K562 (cell line): ENCODE data around the gene DALRD3. TPM values are rescaled to one million over a fixed set of nuclear protein-coding genes. Genes with fewer than 3 reads are reported as not detected.

Experiments used
- CTCF ChIP-seq, 3 experiments: IDR thresholded peaks in 2 of 3; conservative IDR thresholded peaks in 1 of 3; 2 replicates each; pipeline ENCODE4 v1.5.1; 2011 to 2012; ENCODE audit warnings: low read length in 3 of 3, mild to moderate bottlenecking in 3 of 3, control low read depth in 2 of 3, improper control_type of control experiment in 1 of 3, inconsistent platforms in 1 of 3, low read depth in 1 of 3, mixed read lengths in 1 of 3, moderate library complexity in 1 of 3; ENCODE audit not compliant: insufficient read depth in 2 of 3
- E2F6 ChIP-seq, 2 experiments: IDR thresholded peaks; 2 replicates each; pipeline ENCODE4 v1.6.1; 2011; ENCODE audit warnings: borderline replicate concordance in 1 of 2, control low read depth in 1 of 2, low read depth in 1 of 2, low read length in 1 of 2, mild to moderate bottlenecking in 1 of 2, mixed read lengths in 1 of 2, moderate library complexity in 1 of 2; ENCODE audit not compliant: insufficient read depth in 1 of 2, insufficient read length in 1 of 2, poor library complexity in 1 of 2, severe bottlenecking in 1 of 2; ENCODE audit errors: extremely low read depth in 1 of 2
- ILF3 ChIP-seq: fragments of 450-650 bp; IDR thresholded peaks from 2 replicates; pipeline ENCODE4 v1.6.1; 2018; ENCODE audit warnings: antibody characterized with exemption, mild to moderate bottlenecking, moderate library complexity, borderline replicate concordance
- KDM2B ChIP-seq: fragments of 250-450 bp; sonication (Bioruptor Pico); IDR thresholded peaks from 2 replicates; pipeline ENCODE4 v1.8.0; 2021; ENCODE audit warnings: mild to moderate bottlenecking, moderate library complexity
- KLF10 ChIP-seq: fragments of 250-450 bp; sonication (Bioruptor Pico); IDR thresholded peaks from 2 replicates; pipeline ENCODE4 v1.6.1; 2021; ENCODE audit warnings: matching md5 sums
- NCOA4 ChIP-seq: fragments of 450-650 bp; IDR thresholded peaks from 2 replicates; pipeline ENCODE4 v1.6.1; 2018; ENCODE audit warnings: mild to moderate bottlenecking; ENCODE audit not compliant: partially characterized antibody
- PRMT5 ChIP-seq: sonication (generic); formaldehyde crosslinking; IDR thresholded peaks from 2 replicates; pipeline ENCODE4 v1.5.0; 2020; ENCODE audit warnings: missing genetic modification reagents
- RAD51 ChIP-seq: fragments of 450-650 bp; IDR thresholded peaks from 2 replicates; pipeline ENCODE4 v1.7.1; 2016; ENCODE audit warnings: low read depth, mild to moderate bottlenecking, borderline replicate concordance
- REST ChIP-seq, 2 experiments: fragments of 450-650 bp; formaldehyde crosslinking in 1 of 2; IDR thresholded peaks; 2 replicates each; pipeline versions ENCODE4 v1.4.0 to v1.6.1; 2014 to 2020; ENCODE audit warnings: mild to moderate bottlenecking in 2 of 2, borderline replicate concordance in 1 of 2, low read depth in 1 of 2
- SIN3A ChIP-seq, 2 experiments: fragments of 150-350 bp in 1 of 2; IDR thresholded peaks; 2 replicates each; pipeline ENCODE4 v1.6.1; 2011 to 2016; ENCODE audit warnings: borderline replicate concordance in 2 of 2, low read depth in 2 of 2, low read length in 2 of 2, mild to moderate bottlenecking in 2 of 2, moderate library complexity in 2 of 2; ENCODE audit not compliant: control insufficient read depth in 1 of 2
- TAF7 ChIP-seq: fragments of 450-650 bp; IDR thresholded peaks from 2 replicates; pipeline ENCODE4 v1.6.1; 2016; ENCODE audit warnings: missing genetic modification characterization, missing compliant biosample characterization
- TBP ChIP-seq: optimal IDR thresholded peaks from 2 replicates; pipeline ENCODE3; 2011; ENCODE audit warnings: low read depth, low read length, improper control_type of control experiment
- YY1 ChIP-seq, 3 experiments: IDR thresholded peaks; 2 replicates each; pipeline ENCODE4 v1.6.1; 2011; ENCODE audit warnings: low read length in 2 of 3, mild to moderate bottlenecking in 2 of 3, moderate library complexity in 2 of 3, borderline replicate concordance in 1 of 3, control low read depth in 1 of 3, low read depth in 1 of 3; ENCODE audit not compliant: insufficient read depth in 3 of 3, insufficient replicate concordance in 2 of 3, control insufficient read depth in 1 of 3, insufficient read length in 1 of 3; ENCODE audit errors: extremely low read depth in 1 of 3
- ZNF316 ChIP-seq: fragments of 450-650 bp; IDR thresholded peaks from 2 replicates; pipeline ENCODE4 v1.6.1; 2016
- polyA plus RNA-seq, 8 experiments: library from polyadenylated mRNA; depleted of rRNA in 4 of 8; stranded (reverse) in 5 of 8; unstranded in 3 of 8; fragments of >200 nt; fragmentation: Nextera tagmentation in 2 of 8; fragmentation: Illumina TruSeq in 1 of 8; extraction: Ambion mirVana in 2 of 8; extraction: Trizol in 1 of 8; gene quantifications; 2 replicates each; pipeline versions ENCODE4 v1.2.1 to v1.2.3, GENCODE V29; 2011 to 2014; ENCODE audit warnings: inconsistent platforms in 1 of 8, missing spikeins in 1 of 8
- total RNA-seq, 7 experiments: library from RNA; depleted of rRNA in 6 of 7; stranded (reverse); fragments of >200 nt in 6 of 7; fragmentation: Illumina TruSeq in 2 of 7; extraction: Trizol in 2 of 7; gene quantifications; 2 replicates each; pipeline versions ENCODE4 v1.2.1 to v1.2.3, GENCODE V29; 2011 to 2021; ENCODE audit warnings: low replicate concordance in 1 of 7

Gene DALRD3
- total and polyA plus RNA-seq, 9 of the 15 experiments (the other 6 are each of a cell fraction or from before 2014, with no cell fraction given) = 6.6 to 31.3 (median 14.4) TPM

- peak; percentile 39 to 82 for TF ChIP-seq E2F6 (IDR thresholded peaks at IDR 0.05; ENCODE audit: borderline replicate concordance in 1 of 2, extremely low read depth in 1 of 2, insufficient read depth in 1 of 2, insufficient read length in 1 of 2, low read depth in 1 of 2, low read length in 1 of 2, poor library complexity in 1 of 2, severe bottlenecking in 1 of 2)
- TF ChIP-seq TAF7 (tag) = peak; percentile 64; the same call in 1 of the 2 replicates
- peak in 1 of 2 experiments; percentile 32; a peak in 1 of 4 replicates for TF ChIP-seq SIN3A (IDR thresholded peaks at IDR 0.05; ENCODE audit: borderline replicate concordance in 2 of 2, control insufficient read depth in 1 of 2, low read depth in 2 of 2, low read length in 2 of 2)
- TF ChIP-seq NCOA4 = no peak
- peak; percentile 94 for TF ChIP-seq RAD51
- TF ChIP-seq ZNF316 = peak; percentile 34; the same call in 1 of the 2 replicates
- peak; percentile 67 for TF ChIP-seq TBP
- peak in 2 of 3 experiments; percentile 64 to 67 for TF ChIP-seq YY1 (IDR thresholded peaks at IDR 0.05; ENCODE audit: borderline replicate concordance in 1 of 3, control insufficient read depth in 1 of 3, extremely low read depth in 1 of 3, insufficient read depth in 3 of 3, insufficient read length in 1 of 3, insufficient replicate concordance in 2 of 3, low read depth in 1 of 3, low read length in 2 of 3)
- TF ChIP-seq KDM2B (CRISPR knock-in tag) = no peak
- peak; percentile 75 for TF ChIP-seq REST (IDR thresholded peaks at IDR 0.05; ENCODE audit: borderline replicate concordance)
- TF ChIP-seq REST (CRISPR knock-in tag; IDR thresholded peaks at IDR 0.05; ENCODE audit: low read depth) = 0 out of 2 replicates have a peak, but pooled peaks have one; percentile 35
- TF ChIP-seq CTCF (IDR thresholded peaks at IDR 0.05 in 2 of 3, conservative IDR thresholded peaks at IDR 0.05 in 1 of 3; ENCODE audit: insufficient read depth in 2 of 3, low read depth in 1 of 3, low read length in 3 of 3) = peak; percentile 39 to 55 (median 42); a peak in 5 of 6 replicates
- no peak for TF ChIP-seq ILF3
- no peak for TF ChIP-seq KLF10 (CRISPR knock-in tag)
- TF ChIP-seq PRMT5 (CRISPR knock-in tag) = no peak
These were observed 11.2 kb downstream of the DALRD3 start, which contains the start of gene WDR6 (continued) for GRCh38 chr3:49007068-49007770.
